Stimulated activated naive B cell treated with anti-CD40 and anti-IgM and Interleukin-4, amounts not matched to agents 10 μg/mL and 1 μg/mL and 100 μg/mL, for 72 hours (primary cell): ENCODE measurements around the gene MYOF.

Source experiments
- ATAC-seq, 2 donors: fragments of 150-1000 bp; cut with Tn5 transposase; replicated peaks; 2 replicates each; pipeline ENCODE4 v1.10.0; 2021; ENCODE audit warnings: moderate library complexity in 1 of 2
- DNase-seq: peaks from one replicate; pipeline ENCODE4 v3.0.0; 2021
- H3K27ac Mint-ChIP-seq: one replicate; pipeline ENCODE4 v1.8.0; 2022; ENCODE audit warnings: mild to moderate bottlenecking, mixed read lengths
- H3K27me3 Mint-ChIP-seq, 2 donors: one replicate each; pipeline ENCODE4 v1.8.0; 2022; ENCODE audit warnings: mixed read lengths in 2 of 2
- H3K36me3 Mint-ChIP-seq, 2 donors: one replicate each; pipeline ENCODE4 v1.8.0; 2022; ENCODE audit warnings: mixed read lengths in 2 of 2, mild to moderate bottlenecking in 1 of 2
- H3K4me1 Mint-ChIP-seq, 2 donors: one replicate each; pipeline ENCODE4 v1.8.0; 2022; ENCODE audit warnings: mixed read lengths in 2 of 2, mild to moderate bottlenecking in 1 of 2
- H3K4me3 Mint-ChIP-seq, 2 donors: one replicate each; pipeline ENCODE4 v1.8.0; 2022; ENCODE audit warnings: mild to moderate bottlenecking in 2 of 2, mixed read lengths in 2 of 2, moderate library complexity in 1 of 2
- H3K9me3 Mint-ChIP-seq, 2 donors: one replicate each; pipeline ENCODE4 v1.8.0; 2022; ENCODE audit warnings: mixed read lengths in 2 of 2, mild to moderate bottlenecking in 1 of 2

The MYOF gene

GRCh38 chr10:93482145-93482834, at the start of gene MYOF:
MYOF (minus strand) TSS chr10:93482334; CDS start chr10:93482194, 140 bp downstream.
- peak; percentile 38 for DNase-seq
- no peaks in the 10 kb centered on the region for H3K36me3 Mint-ChIP-seq

GRCh38 chr10:93518531-93518930, 36.4 kb upstream of the MYOF start:
- no peaks in the 10 kb centered on the region for H3K9me3 Mint-ChIP-seq

More at GRCh38 chr10:93482145-93482834, at the start of gene MYOF:
- H3K27me3 Mint-ChIP-seq = peaks cover 0 to 4% of the 10 kb centered on the region in 2 donors
- ATAC-seq = peak; percentile 76 to 86
- peaks cover 13 to 24% of the 10 kb centered on the region in 2 donors for H3K4me1 Mint-ChIP-seq
- peak within 1 kb of the TSS; percentile 84 to 89 for H3K4me3 Mint-ChIP-seq
- peak within 1 kb of the TSS; percentile 90 for H3K27ac Mint-ChIP-seq
- no peaks in the 10 kb centered on the region for H3K9me3 Mint-ChIP-seq

GRCh38 chr10:93516006-93516380, 33.9 kb upstream of the MYOF start:
- no peaks in the 10 kb centered on the region for H3K9me3 Mint-ChIP-seq
- H3K4me3 Mint-ChIP-seq = no peak overlapping the region
- no peak for DNase-seq
- H3K4me1 Mint-ChIP-seq = peaks cover 5 to 14% of the 10 kb centered on the region in 2 donors
- ATAC-seq = no peak
- H3K36me3 Mint-ChIP-seq = peaks cover 0 to 2% of the 10 kb centered on the region in 2 donors
- H3K27ac Mint-ChIP-seq = no peak overlapping the region
- H3K27me3 Mint-ChIP-seq = no peaks in the 10 kb centered on the region

More at GRCh38 chr10:93518531-93518930, 36.4 kb upstream of the MYOF start:
- Mint-ChIP-seq H3K4me1 (peaks cover 5 to 14% of the 10 kb centered on the region in 2 donors), H3K27ac (no peak overlapping the region), H3K36me3 (peaks cover 0 to 4% of the 10 kb centered on the region in 2 donors), H3K4me3 (no peak overlapping the region), H3K27me3 (no peaks in the 10 kb centered on the region)
- ATAC-seq = no peak
- no peak for DNase-seq

GRCh38 chr10:93515071-93516005, 33.2 kb upstream of the MYOF start:
- Mint-ChIP-seq H3K27ac (no peak overlapping the region), H3K4me1 (peaks cover 5 to 14% of the 10 kb centered on the region in 2 donors), H3K4me3 (no peak overlapping the region), H3K9me3 (no peaks in the 10 kb centered on the region), H3K27me3 (no peaks in the 10 kb centered on the region), H3K36me3 (no peaks in the 10 kb centered on the region)
- DNase-seq (no peak), ATAC-seq (peak; percentile 61 to 62)

- H3K4me3 Mint-ChIP-seq = no peak overlapping the region
- H3K4me1 Mint-ChIP-seq = peaks cover 5 to 14% of the 10 kb centered on the region in 2 donors
- H3K36me3 Mint-ChIP-seq = no peaks in the 10 kb centered on the region
- DNase-seq (no peak), ATAC-seq (no peak)
- no peaks in the 10 kb centered on the region for H3K9me3 Mint-ChIP-seq
- no peak overlapping the region for H3K27ac Mint-ChIP-seq
- no peaks in the 10 kb centered on the region for H3K27me3 Mint-ChIP-seq
Observed at GRCh38 chr10:93514521-93514920, 32.4 kb upstream of the MYOF start.

- no peaks in the 10 kb centered on the region for H3K27me3 Mint-ChIP-seq
- ATAC-seq = no peak
- H3K9me3 Mint-ChIP-seq = no peaks in the 10 kb centered on the region
- H3K27ac Mint-ChIP-seq = no peak overlapping the region
- H3K4me3 Mint-ChIP-seq = no peak overlapping the region
- peaks cover 5 to 14% of the 10 kb centered on the region in 2 donors for H3K4me1 Mint-ChIP-seq
- no peaks in the 10 kb centered on the region for H3K36me3 Mint-ChIP-seq
- no peak for DNase-seq
Observed at GRCh38 chr10:93513091-93513490, 31.0 kb upstream of the MYOF start.

GRCh38 chr10:93512565-93512964, 30.4 kb upstream of the MYOF start:
- Mint-ChIP-seq H3K36me3 (no peaks in the 10 kb centered on the region), H3K27me3 (no peaks in the 10 kb centered on the region), H3K4me1 (peaks cover 5 to 14% of the 10 kb centered on the region in 2 donors), H3K9me3 (no peaks in the 10 kb centered on the region), H3K27ac (no peak overlapping the region), H3K4me3 (no peak overlapping the region)
- ATAC-seq (no peak), DNase-seq (no peak)

- H3K4me1 Mint-ChIP-seq = no peaks in the 10 kb centered on the region
- H3K9me3 Mint-ChIP-seq = no peaks in the 10 kb centered on the region
- no peak overlapping the region for H3K4me3 Mint-ChIP-seq
- H3K36me3 Mint-ChIP-seq = no peaks in the 10 kb centered on the region
- H3K27me3 Mint-ChIP-seq = no peaks in the 10 kb centered on the region
- ATAC-seq (no peak), DNase-seq (no peak)
- H3K27ac Mint-ChIP-seq = no peak overlapping the region
Observed at GRCh38 chr10:93509816-93510215, 27.7 kb upstream of the MYOF start.

- ATAC-seq (no peak), DNase-seq (no peak)
- Mint-ChIP-seq H3K9me3 (no peaks in the 10 kb centered on the region), H3K27me3 (no peaks in the 10 kb centered on the region), H3K36me3 (no peaks in the 10 kb centered on the region), H3K27ac (no peak overlapping the region), H3K4me1 (peaks cover 0 to 2% of the 10 kb centered on the region in 2 donors), H3K4me3 (no peak overlapping the region)
Observed at GRCh38 chr10:93505075-93505474, 22.9 kb upstream of the MYOF start.

GRCh38 chr10:93503075-93503474, 20.9 kb upstream of the MYOF start:
- ATAC-seq (no peak), DNase-seq (no peak)
- Mint-ChIP-seq H3K27me3 (no peaks in the 10 kb centered on the region), H3K9me3 (no peaks in the 10 kb centered on the region), H3K36me3 (no peaks in the 10 kb centered on the region), H3K27ac (no peak overlapping the region), H3K4me1 (peaks cover 3% of the 10 kb centered on the region in 2 donors), H3K4me3 (no peak overlapping the region)

GRCh38 chr10:93501650-93502049, 19.5 kb upstream of the MYOF start:
- Mint-ChIP-seq H3K27ac (no peak overlapping the region), H3K4me3 (no peak overlapping the region), H3K36me3 (no peaks in the 10 kb centered on the region), H3K4me1 (peaks cover 11 to 12% of the 10 kb centered on the region in 2 donors), H3K9me3 (no peaks in the 10 kb centered on the region), H3K27me3 (no peaks in the 10 kb centered on the region)
- ATAC-seq (no peak), DNase-seq (no peak)

- Mint-ChIP-seq H3K27ac (no peak overlapping the region), H3K9me3 (no peaks in the 10 kb centered on the region), H3K4me3 (peak overlapping the region; percentile 22 to 32), H3K4me1 (peaks cover 14 to 19% of the 10 kb centered on the region in 2 donors), H3K27me3 (peaks cover 0 to 8% of the 10 kb centered on the region in 2 donors), H3K36me3 (no peaks in the 10 kb centered on the region)
- DNase-seq = no peak
- ATAC-seq = no peak
Observed at GRCh38 chr10:93498166-93498565, 16.0 kb upstream of the MYOF start.

- H3K4me3 Mint-ChIP-seq = peak within 1 kb of the TSS; percentile 91 to 93
- ATAC-seq (peak; percentile 99), DNase-seq (peak; percentile 93)
- H3K27ac Mint-ChIP-seq = peak within 1 kb of the TSS; percentile 81
- H3K36me3 Mint-ChIP-seq = no peaks in the 10 kb centered on the region
- H3K4me1 Mint-ChIP-seq = peaks cover 12 to 19% of the 10 kb centered on the region in 2 donors
- H3K9me3 Mint-ChIP-seq = no peaks in the 10 kb centered on the region
- H3K27me3 Mint-ChIP-seq = peaks cover 0 to 12% of the 10 kb centered on the region in 2 donors
Observed at GRCh38 chr10:93496322-93497041, 14.3 kb upstream of the MYOF start, which contains the start of gene CEP55. CEP55 (plus strand) TSS chr10:93496612; CDS start chr10:93500052, 3,440 bp downstream.
